KMS-11 (cell line): ENCODE results near the gene RNF40.
A peak's percentile ranks its signal among the peaks of the same experiment; 100 is the strongest.

ENCODE experiments used
- H2AFZ ChIP-seq: fragments of 200-600 bp; sonication (generic); 2 replicates; pipeline ENCODE4 v1.6.1; 2016; ENCODE audit warnings: antibody characterized with exemption, mixed run types, low read depth
- H3K27ac ChIP-seq: fragments of 200-600 bp; sonication (generic); 2 replicates; pipeline ENCODE4 v1.6.1; 2016; ENCODE audit warnings: mild to moderate bottlenecking, mixed run types
- H3K27me3 ChIP-seq: fragments of 200-600 bp; sonication (generic); 2 replicates; pipeline ENCODE4 v1.6.1; 2017; ENCODE audit warnings: mild to moderate bottlenecking, low read depth, mixed run types, moderate library complexity; ENCODE audit not compliant: insufficient read depth
- H3K36me3 ChIP-seq: fragments of 200-600 bp; sonication (generic); 2 replicates; pipeline ENCODE4 v1.6.1; 2017; ENCODE audit warnings: mild to moderate bottlenecking, mixed run types; ENCODE audit not compliant: insufficient read depth
- H3K4me1 ChIP-seq: fragments of 200-600 bp; sonication (generic); 2 replicates; pipeline ENCODE4 v1.6.1; 2016; ENCODE audit warnings: mild to moderate bottlenecking, low read depth, mixed run types; ENCODE audit not compliant: poor library complexity, severe bottlenecking
- H3K4me2 ChIP-seq: fragments of 200-600 bp; sonication (generic); 2 replicates; pipeline ENCODE4 v1.7.0; 2016; ENCODE audit warnings: mild to moderate bottlenecking, mixed run types
- H3K4me3 ChIP-seq: fragments of 200-600 bp; sonication (generic); IDR thresholded peaks from 2 replicates; pipeline ENCODE4 v1.6.1; 2017; ENCODE audit warnings: low read depth, low read length, mixed read lengths; ENCODE audit not compliant: insufficient read depth
- H3K79me2 ChIP-seq: fragments of 200-600 bp; sonication (generic); 2 replicates; pipeline ENCODE4 v1.6.1; 2016; ENCODE audit warnings: low read depth, mixed run types; ENCODE audit not compliant: insufficient read depth
- H3K9ac ChIP-seq: fragments of 200-600 bp; sonication (generic); 2 replicates; pipeline ENCODE4 v1.6.1; 2016; ENCODE audit warnings: mild to moderate bottlenecking, mixed run types
- H4K20me1 ChIP-seq: fragments of 200-600 bp; sonication (generic); 2 replicates; pipeline ENCODE4 v1.6.1; 2016; ENCODE audit warnings: mild to moderate bottlenecking, mixed run types; ENCODE audit not compliant: insufficient read depth
- CTCF ChIP-seq: fragments of 200-600 bp; sonication (generic); conservative IDR thresholded peaks from 2 replicates; pipeline ENCODE4 v1.6.1; 2017; ENCODE audit warnings: low read depth, mild to moderate bottlenecking, antibody characterized with exemption, low read length, moderate library complexity, mixed read lengths

The RNF40 gene

GRCh38 chr16:30761928-30762902 lies at the start of gene RNF40, which contains the start of gene CFAP119:
TSS of gene RNF40 (plus strand) at chr16:30762322. CDS start at chr16:30762546, 224 bp downstream.
TSS of gene CFAP119 (minus strand) at chr16:30762062. CDS start at chr16:30761748, 314 bp downstream.
- peaks cover 21% of the 10 kb centered on the region for H3K4me1 ChIP-seq
- no peaks in the 10 kb centered on the region for H3K27me3 ChIP-seq
- H3K36me3 ChIP-seq = peaks cover 11% of the 10 kb centered on the region; the same call in 1 of the 2 replicates
- H2AFZ ChIP-seq = peak within 1 kb of the TSS; percentile 94
- H3K4me2 ChIP-seq = peak within 1 kb of the TSS; percentile 97
- H3K79me2 ChIP-seq = peaks cover 19% of the 10 kb centered on the region
- TF ChIP-seq CTCF = no peak
- H4K20me1 ChIP-seq = no peaks in the 10 kb centered on the region
- peak within 1 kb of the TSS; percentile 54 for H3K9ac ChIP-seq
- H3K4me3 ChIP-seq = no peak within 1 kb of the TSS
- H3K27ac ChIP-seq = peak within 1 kb of the TSS; percentile 34

- Histone ChIP-seq H3K27me3 (no peaks in the 10 kb centered on the region), H3K9ac (no peak overlapping the region), H3K4me3 (no peak overlapping the region), H3K27ac (no peak overlapping the region), H4K20me1 (0 out of 2 replicates have a peak, but pooled peaks cover 3% of the 10 kb centered on the region), H3K4me2 (no peak overlapping the region), H3K4me1 (peaks cover 6% of the 10 kb centered on the region), H2AFZ (no peak overlapping the region), H3K79me2 (peaks cover 33% of the 10 kb centered on the region; the same call in 1 of the 2 replicates), H3K36me3 (peaks cover 56% of the 10 kb centered on the region; the same call in 1 of the 2 replicates)
- no peak for TF ChIP-seq CTCF
These were observed 46.2 kb upstream of the RNF40 start for GRCh38 chr16:30715750-30716445.

GRCh38 chr16:30720086-30720485 lies 42.0 kb upstream of the RNF40 start:
- Histone ChIP-seq H3K79me2 (peaks cover 34% of the 10 kb centered on the region; the same call in 1 of the 2 replicates), H3K27ac (no peak overlapping the region), H3K4me2 (no peak overlapping the region), H3K4me3 (no peak overlapping the region), H3K27me3 (no peaks in the 10 kb centered on the region), H3K36me3 (peaks cover 57% of the 10 kb centered on the region; the same call in 1 of the 2 replicates), H3K9ac (no peak overlapping the region), H3K4me1 (peaks cover 6% of the 10 kb centered on the region), H4K20me1 (0 out of 2 replicates have a peak, but pooled peaks cover 3% of the 10 kb centered on the region), H2AFZ (no peak overlapping the region)
- no peak for TF ChIP-seq CTCF

GRCh38 chr16:30720694-30721093 lies 41.4 kb upstream of the RNF40 start:
- H3K79me2 ChIP-seq = peaks cover 34% of the 10 kb centered on the region; the same call in 1 of the 2 replicates
- 0 out of 2 replicates have a peak, but pooled peaks cover 3% of the 10 kb centered on the region for H4K20me1 ChIP-seq
- H3K9ac ChIP-seq = no peak overlapping the region
- H3K4me1 ChIP-seq = peaks cover 12% of the 10 kb centered on the region
- no peak overlapping the region for H3K27ac ChIP-seq
- H3K4me2 ChIP-seq = no peak overlapping the region
- no peak overlapping the region for H2AFZ ChIP-seq
- H3K36me3 ChIP-seq = peaks cover 55% of the 10 kb centered on the region; the same call in 1 of the 2 replicates
- H3K27me3 ChIP-seq = no peaks in the 10 kb centered on the region
- TF ChIP-seq CTCF = no peak
- no peak overlapping the region for H3K4me3 ChIP-seq
